CD4-positive, alpha-beta T cell treated with Interleukin-21 for 1 hour (primary cell): ENCODE data around the gene PDIA2.
"Not testable (repeated sequence)": the region's sequence is repeated elsewhere in the genome, so short reads cannot be mapped to it uniquely, and the experiment has no call there.

Experiments
- DNase-seq: peaks from one replicate; pipeline ENCODE4 v3.0.0-alpha.2; 2020

Gene PDIA2

GRCh38 chr16:333406-334094 is 50.6 kb downstream of the PDIA2 start:
- DNase-seq: no peak

GRCh38 chr16:334164-334832 is 51.3 kb downstream of the PDIA2 start:
- DNase-seq: not testable (repeated sequence)

GRCh38 chr16:334861-335632 is 52.1 kb downstream of the PDIA2 start:
- DNase-seq: not testable (repeated sequence)

- DNase-seq: no peak
Observed at GRCh38 chr16:336269-336668, 53.3 kb downstream of the PDIA2 start.
